Stomach (tissue), 9 donors: ENCODE results near the gene DIRAS1. TPM values are rescaled to one million over a fixed set of nuclear protein-coding genes. Genes with fewer than 3 reads are reported as not detected.

Source experiments
- DNase-seq, 2 donors: peaks; one replicate each; pipeline versions ENCODE4 v3.0.0 to v3.0.0-alpha.2; 2013 to 2019
- H3K27ac ChIP-seq, 5 donors: fragments of 200-600 bp in 4 of 5; sonication (generic) in 4 of 5; one replicate each; pipeline ENCODE4 v1.5.1; 2013 to 2019; ENCODE audit warnings: mild to moderate bottlenecking in 1 of 5, moderate library complexity in 1 of 5
- H3K27me3 ChIP-seq, 3 donors: fragments of 200-600 bp; sonication (generic); one replicate each; pipeline ENCODE4 v1.5.1; 2017 to 2019; ENCODE audit warnings: mixed run types in 1 of 3
- H3K36me3 ChIP-seq, 4 donors: fragments of 200-600 bp; sonication (generic); 1 replicate in 3 of 4; 2 replicates in 1 of 4; pipeline ENCODE4 v1.5.1; 2016 to 2019
- H3K4me1 ChIP-seq, 4 donors: fragments of 200-600 bp; sonication (generic); one replicate each; pipeline ENCODE4 v1.5.1; 2016 to 2019
- H3K4me3 ChIP-seq, 4 donors: fragments of 200-600 bp; sonication (generic) in 3 of 4; one replicate each; pipeline ENCODE4 v1.5.1; 2016 to 2019; ENCODE audit warnings: mild to moderate bottlenecking in 1 of 4
- H3K9me3 ChIP-seq, 4 donors: fragments of 200-600 bp; sonication (generic); one replicate each; pipeline ENCODE4 v1.5.1; 2016 to 2019
- CTCF ChIP-seq, 7 experiments: fragments of 450-650 bp in 4 of 7; fragments of 200-600 bp in 3 of 7; sonication (generic) in 3 of 7; IDR thresholded peaks; one replicate each; pipeline ENCODE4 v1.5.1; 2016 to 2019; ENCODE audit warnings: antibody characterized with exemption in 7 of 7, control low read depth in 2 of 7, mild to moderate bottlenecking in 1 of 7
- EP300 ChIP-seq: sonication (generic); formaldehyde crosslinking; IDR thresholded peaks from one replicate; pipeline ENCODE4 v1.6.1; 2017; ENCODE audit warnings: antibody characterized with exemption
- POLR2A ChIP-seq, 4 donors: fragments of 450-650 bp; IDR thresholded peaks; one replicate each; pipeline ENCODE4 v1.6.1; 2016; ENCODE audit warnings: antibody characterized with exemption in 4 of 4, control low read depth in 2 of 4, mild to moderate bottlenecking in 1 of 4, moderate library complexity in 1 of 4
- POLR2AphosphoS5 ChIP-seq, 3 donors: sonication (generic); formaldehyde crosslinking; IDR thresholded peaks; one replicate each; pipeline ENCODE4 v1.6.1; 2016; ENCODE audit warnings: antibody characterized with exemption in 3 of 3
- whole genome bisulfite sequencing, 5 donors: extraction: QIAGEN DNeasy Blood & Tissue Kit in 3 of 5; methylation state at CpG; one replicate each; pipeline versions ENCODE4 v1.1.5 to v1.1.7; 2013 to 2018; 5-methylcytosine and 5-hydroxymethylcytosine counted together
- intact Hi-C: fragments of 100-400 bp; cut with DNase I; formaldehyde crosslinking; loops from one replicate; pipeline ENCODE4 v1.15.1; 2023; ENCODE audit warnings: low total_unique reads
- polyA plus RNA-seq, 3 donors: library from polyadenylated mRNA; stranded (reverse); fragments of 200-250 nt; gene quantifications; one replicate each; pipeline ENCODE4 v1.2.3, GENCODE V29; 2013
- total RNA-seq, 5 donors: library from RNA; depleted of rRNA; stranded (reverse); fragments of >200 nt; gene quantifications; one replicate each; pipeline versions ENCODE4 v1.1.0 to v1.2.3, GENCODE V29; 2014 to 2016
- donor health status: healthy with polysubstance abuse.
- donor health status: Bipolar disorder and iron deficiency.
- donor health status: healthy.

DIRAS1 gene
- total and polyA plus RNA-seq, 8 donors = 0.73 to 8.4 (median 2.1) TPM; not detected in 1

- TF ChIP-seq POLR2A (IDR thresholded peaks at IDR 0.05) (no peak), CTCF (IDR thresholded peaks at IDR 0.05) (no peak), EP300 (no peak), POLR2AphosphoS5 (IDR thresholded peaks at IDR 0.05) (no peak)
- no peak for DNase-seq
- 91 to 94% (median 94%) methylated on average over 26 to 43 of the region's 43 CpGs for WGBS, 5 donors
- intact Hi-C loops = loop anchor here (5.0 kb wide), 1 partner anchor 108 kb away; no protein-coding TSS in a partner anchor
- Histone ChIP-seq H3K27me3 (no peaks in the 10 kb centered on the region), H3K36me3 (peaks cover 47 to 72% (median 64%) of the 10 kb centered on the region in 4 donors), H3K4me3 (no peak overlapping the region), H3K9me3 (no peaks in the 10 kb centered on the region), H3K27ac (no peak overlapping the region), H3K4me1 (no peaks in the 10 kb centered on the region)
Observed at GRCh38 chr19:2754659-2755447, 33.7 kb upstream of the DIRAS1 start.

GRCh38 chr19:2751438-2751830, 30.3 kb upstream of the DIRAS1 start:
- TF ChIP-seq EP300 = no peak
- Histone ChIP-seq H3K9me3 (no peaks in the 10 kb centered on the region), H3K4me1 (peaks cover 0 to 8% (median 6%) of the 10 kb centered on the region in 4 donors), H3K27ac (no peak overlapping the region), H3K4me3 (no peak overlapping the region), H3K27me3 (no peaks in the 10 kb centered on the region), H3K36me3 (peaks cover 19 to 38% (median 30%) of the 10 kb centered on the region in 4 donors)
- no peak for DNase-seq
- 84 to 93% (median 89%) methylated on average over 17 to 21 of the region's 21 CpGs for WGBS, 5 donors
- intact Hi-C loops = loop anchor here (5.0 kb wide), 1 partner anchor 104 kb away; no protein-coding TSS in a partner anchor

- peaks cover 0 to 8% (median 6%) of the 10 kb centered on the region in 4 donors for H3K4me1 ChIP-seq
- 70 to 84% (median 74%) methylated on average over 17 of the region's 17 CpGs for WGBS, 5 donors
- no peak overlapping the region for H3K4me3 ChIP-seq
- no peaks in the 10 kb centered on the region for H3K9me3 ChIP-seq
- no peaks in the 10 kb centered on the region for H3K27me3 ChIP-seq
- H3K36me3 ChIP-seq = peaks cover 19 to 33% (median 25%) of the 10 kb centered on the region in 4 donors
- H3K27ac ChIP-seq = no peak overlapping the region
- TF ChIP-seq POLR2A (IDR thresholded peaks at IDR 0.05) (no peak), EP300 (no peak), POLR2AphosphoS5 (IDR thresholded peaks at IDR 0.05) (no peak), CTCF (IDR thresholded peaks at IDR 0.05) (no peak)
- DNase-seq = no peak
- intact Hi-C loops = loop anchor here (5.0 kb wide), 1 partner anchor 104 kb away; no protein-coding TSS in a partner anchor
Observed at GRCh38 chr19:2750808-2751437, 29.8 kb upstream of the DIRAS1 start.

GRCh38 chr19:2747349-2747748, 26.2 kb upstream of the DIRAS1 start:
- H3K4me3 ChIP-seq = no peak overlapping the region
- H3K27ac ChIP-seq = no peak overlapping the region
- intact Hi-C loops = no loop called here
- peaks cover 0 to 8% (median 6%) of the 10 kb centered on the region in 4 donors for H3K4me1 ChIP-seq
- no peaks in the 10 kb centered on the region for H3K9me3 ChIP-seq
- 71 to 81% (median 77%) methylated on average over 7 of the region's 7 CpGs for WGBS, 5 donors
- DNase-seq = no peak
- no peaks in the 10 kb centered on the region for H3K36me3 ChIP-seq
- TF ChIP-seq POLR2A (IDR thresholded peaks at IDR 0.05) = no peak
- H3K27me3 ChIP-seq = no peaks in the 10 kb centered on the region

- H3K9me3 ChIP-seq = no peaks in the 10 kb centered on the region
Observed at GRCh38 chr19:2744113-2744512, 22.9 kb upstream of the DIRAS1 start.

More at GRCh38 chr19:2744113-2744512, 22.9 kb upstream of the DIRAS1 start:
- intact Hi-C loops = no loop called here
- peaks cover 2 to 9% (median 8%) of the 10 kb centered on the region in 4 donors for H3K4me1 ChIP-seq
- no peak overlapping the region for H3K27ac ChIP-seq
- peaks cover 0 to 16% (median 0%) of the 10 kb centered on the region in 3 donors for H3K27me3 ChIP-seq
- no peak for DNase-seq
- no peaks in the 10 kb centered on the region for H3K36me3 ChIP-seq
- no peak overlapping the region for H3K4me3 ChIP-seq
- no peak for TF ChIP-seq CTCF (IDR thresholded peaks at IDR 0.05)
- WGBS, 5 donors = 35 to 41% (median 39%) methylated on average over 4 of the region's 4 CpGs
